ENCODE measurements around the gene RNU5D-1.

RNU5D-1 gene

GRCh38 chr1:44693900-44694299 is 37.1 kb downstream of the RNU5D-1 start:
- TF ChIP-seq, protein P1, sequence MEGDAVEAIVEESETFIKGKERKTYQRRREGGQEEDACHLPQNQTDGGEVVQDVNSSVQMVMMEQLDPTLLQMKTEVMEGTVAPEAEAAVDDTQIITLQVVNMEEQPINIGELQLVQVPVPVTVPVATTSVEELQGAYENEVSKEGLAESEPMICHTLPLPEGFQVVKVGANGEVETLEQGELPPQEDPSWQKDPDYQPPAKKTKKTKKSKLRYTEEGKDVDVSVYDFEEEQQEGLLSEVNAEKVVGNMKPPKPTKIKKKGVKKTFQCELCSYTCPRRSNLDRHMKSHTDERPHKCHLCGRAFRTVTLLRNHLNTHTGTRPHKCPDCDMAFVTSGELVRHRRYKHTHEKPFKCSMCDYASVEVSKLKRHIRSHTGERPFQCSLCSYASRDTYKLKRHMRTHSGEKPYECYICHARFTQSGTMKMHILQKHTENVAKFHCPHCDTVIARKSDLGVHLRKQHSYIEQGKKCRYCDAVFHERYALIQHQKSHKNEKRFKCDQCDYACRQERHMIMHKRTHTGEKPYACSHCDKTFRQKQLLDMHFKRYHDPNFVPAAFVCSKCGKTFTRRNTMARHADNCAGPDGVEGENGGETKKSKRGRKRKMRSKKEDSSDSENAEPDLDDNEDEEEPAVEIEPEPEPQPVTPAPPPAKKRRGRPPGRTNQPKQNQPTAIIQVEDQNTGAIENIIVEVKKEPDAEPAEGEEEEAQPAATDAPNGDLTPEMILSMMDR (IDR thresholded peaks at IDR 0.05; ENCODE audit: control insufficient read depth, insufficient read depth, low read depth, low read length, missing control alignments) = no peak
- no peak overlapping the region for H3K4me3 ChIP-seq (ENCODE audit: control insufficient read depth, low read depth, low read length)
- DNase-seq (ENCODE audit: low read depth) = no peak

DNA sequence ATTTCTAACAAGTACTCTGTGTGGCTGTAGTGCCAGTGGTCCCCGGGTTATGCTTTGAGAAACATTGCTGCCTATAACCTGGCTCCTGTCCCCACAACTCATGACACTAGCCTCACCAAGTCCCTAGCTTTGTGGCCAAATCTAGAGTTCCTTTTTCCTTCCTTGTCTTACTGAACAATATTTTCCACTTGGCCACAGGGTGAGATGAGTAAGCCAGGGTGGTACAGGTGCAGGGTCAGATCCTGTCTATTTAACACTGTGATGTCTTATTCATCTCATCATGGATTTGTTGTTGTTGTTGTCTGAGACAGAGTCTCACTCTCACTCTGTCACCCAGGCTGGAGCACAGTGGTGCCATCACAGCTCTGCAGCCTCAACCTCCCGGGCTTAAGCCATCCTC is 37.8 kb downstream of the RNU5D-1 start:
- H3K4me3 ChIP-seq (ENCODE audit: control insufficient read depth, low read depth, low read length) = no peak overlapping the region
- TF ChIP-seq, protein P1 (IDR thresholded peaks at IDR 0.05; ENCODE audit: control insufficient read depth, insufficient read depth, low read depth, low read length, missing control alignments) = no peak
- no peak for DNase-seq (ENCODE audit: low read depth)

DNA sequence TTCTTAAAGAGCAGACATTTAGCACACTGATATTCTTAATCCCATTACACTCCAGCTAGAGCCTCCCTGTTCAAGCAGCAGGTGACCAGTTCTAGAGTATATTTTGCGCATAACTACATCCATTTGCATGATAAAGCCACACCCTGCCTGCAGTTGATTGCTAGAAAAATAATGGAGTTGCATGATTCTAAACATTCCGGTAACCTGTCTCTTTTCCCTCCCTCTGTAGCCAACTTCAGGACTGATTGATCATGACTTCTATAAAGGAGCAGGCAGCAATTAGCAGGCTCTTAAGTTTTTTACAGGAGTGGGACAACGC is 41.6 kb downstream of the RNU5D-1 start:
- TF ChIP-seq, protein P1 (IDR thresholded peaks at IDR 0.05; ENCODE audit: control insufficient read depth, insufficient read depth, low read depth, low read length, missing control alignments) = no peak
- DNase-seq (ENCODE audit: low read depth) = no peak
- no peak overlapping the region for H3K4me3 ChIP-seq (ENCODE audit: control insufficient read depth, low read depth, low read length)

- H3K4me3 ChIP-seq (ENCODE audit: control insufficient read depth, low read depth, low read length) = no peak overlapping the region
- TF ChIP-seq, protein P1 (IDR thresholded peaks at IDR 0.05; ENCODE audit: control insufficient read depth, insufficient read depth, low read depth, low read length, missing control alignments) = no peak
- no peak for DNase-seq (ENCODE audit: low read depth)
These were observed 42.1 kb downstream of the RNU5D-1 start for GRCh38 chr1:44688760-44689446.

- no peak overlapping the region for H3K4me3 ChIP-seq (ENCODE audit: control insufficient read depth, low read depth, low read length)
- TF ChIP-seq, protein P1 (IDR thresholded peaks at IDR 0.05; ENCODE audit: control insufficient read depth, insufficient read depth, low read depth, low read length, missing control alignments) = no peak
- DNase-seq (ENCODE audit: low read depth) = no peak
These were observed 45.1 kb downstream of the RNU5D-1 start for GRCh38 chr1:44685881-44686280.

DNA sequence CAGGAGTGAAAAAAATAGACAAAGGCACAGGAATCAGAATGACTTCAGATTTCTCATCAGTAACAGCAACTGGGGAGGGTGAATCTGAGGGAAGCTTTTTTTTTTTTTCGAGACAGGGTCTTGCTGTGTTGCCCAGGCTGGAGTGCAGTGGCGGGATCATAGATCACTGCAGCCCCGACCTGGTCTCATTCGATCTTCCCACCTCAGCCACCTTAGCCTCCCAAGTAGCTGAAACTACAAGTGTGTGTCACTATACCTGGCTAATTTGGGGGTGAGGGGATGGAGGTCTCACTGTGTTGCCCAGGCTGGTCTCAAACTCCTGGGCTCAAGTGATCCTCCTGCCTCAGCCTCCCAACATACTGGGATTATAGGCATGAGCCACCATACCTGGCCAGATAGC is 45.8 kb downstream of the RNU5D-1 start:
- DNase-seq (ENCODE audit: low read depth) = no peak
- TF ChIP-seq, protein P1 (IDR thresholded peaks at IDR 0.05; ENCODE audit: control insufficient read depth, insufficient read depth, low read depth, low read length, missing control alignments) = no peak

GRCh38 chr1:44684525-44684924 is 46.4 kb downstream of the RNU5D-1 start:
- no peak for DNase-seq (ENCODE audit: low read depth)
- TF ChIP-seq, protein P1 (IDR thresholded peaks at IDR 0.05; ENCODE audit: control insufficient read depth, insufficient read depth, low read depth, low read length, missing control alignments) = no peak
- H3K4me3 ChIP-seq (ENCODE audit: control insufficient read depth, low read depth, low read length) = no peak overlapping the region

More for the DNA sequence above, 45.8 kb downstream of the RNU5D-1 start:
- H3K4me3 ChIP-seq (ENCODE audit: control insufficient read depth, low read depth, low read length) = no peak overlapping the region
